Vagina (tissue), 2 donors: ENCODE measurements around the gene NLGN1. TPM values are rescaled to one million over a fixed set of nuclear protein-coding genes. Genes with fewer than 3 reads are reported as not detected.
A peak's percentile ranks its signal among the peaks of the same experiment; 100 is the strongest.

Source experiments
- DNase-seq, 2 donors: peaks; one replicate each; pipeline ENCODE4 v3.0.0-alpha.2; 2017; ENCODE audit errors: extremely low spot score in 2 of 2
- H3K27ac ChIP-seq: fragments of 200-600 bp; sonication (generic); one replicate; pipeline ENCODE4 v1.5.1; 2019
- H3K27me3 ChIP-seq: fragments of 200-600 bp; sonication (generic); one replicate; pipeline ENCODE4 v1.5.1; 2019
- H3K36me3 ChIP-seq, 2 donors: fragments of 200-600 bp; sonication (generic); one replicate each; pipeline ENCODE4 v1.5.1; 2017 to 2019
- H3K4me1 ChIP-seq: fragments of 200-600 bp; sonication (generic); one replicate; pipeline ENCODE4 v1.5.1; 2019
- H3K4me3 ChIP-seq, 2 donors: fragments of 200-600 bp; sonication (generic); 1 replicate in 1 of 2; 2 replicates in 1 of 2; pipeline ENCODE4 v1.5.1; 2016 to 2019
- H3K9me3 ChIP-seq: fragments of 200-600 bp; sonication (generic); one replicate; pipeline ENCODE4 v1.5.1; 2019
- CTCF ChIP-seq, 3 experiments: fragments of 450-650 bp in 2 of 3; fragments of 200-600 bp in 1 of 3; sonication (generic) in 1 of 3; IDR thresholded peaks; one replicate each; pipeline ENCODE4 v1.5.1; 2017 to 2019; ENCODE audit warnings: antibody characterized with exemption in 3 of 3, mild to moderate bottlenecking in 2 of 3, moderate library complexity in 2 of 3
- POLR2A ChIP-seq, 2 donors: fragments of 450-650 bp; IDR thresholded peaks; one replicate each; pipeline ENCODE4 v1.6.1; 2017; ENCODE audit warnings: antibody characterized with exemption in 2 of 2, mild to moderate bottlenecking in 2 of 2, moderate library complexity in 2 of 2
- POLR2AphosphoS5 ChIP-seq, 2 donors: sonication (generic); formaldehyde crosslinking; IDR thresholded peaks; one replicate each; pipeline ENCODE4 v1.9.0; 2017; ENCODE audit warnings: antibody characterized with exemption in 2 of 2, mild to moderate bottlenecking in 2 of 2, low read depth in 1 of 2; ENCODE audit not compliant: insufficient read depth in 1 of 2
- intact Hi-C: fragments of 100-400 bp; cut with DNase I; formaldehyde crosslinking; loops from one replicate; pipeline ENCODE4 v1.15.1; 2023
- total RNA-seq: library from RNA; depleted of rRNA; stranded (reverse); fragments of >200 nt; gene quantifications from one replicate; pipeline ENCODE4 v1.2.3, GENCODE V29; 2016

Gene NLGN1
- total RNA-seq, 1 donor from 2014 or later: 4.7 TPM

GRCh38 chr3:173410436-173410835 lies 12.9 kb downstream of the NLGN1 start:
- no peaks in the 10 kb centered on the region for H3K9me3 ChIP-seq
- no peaks in the 10 kb centered on the region for H3K27me3 ChIP-seq

GRCh38 chr3:173410849-173411248 lies 13.3 kb downstream of the NLGN1 start:
- DNase-seq: no peak
- Histone ChIP-seq H3K27me3 (no peaks in the 10 kb centered on the region), H3K4me3 (no peak overlapping the region), H3K9me3 (no peaks in the 10 kb centered on the region), H3K27ac (no peak overlapping the region), H3K4me1 (no peaks in the 10 kb centered on the region), H3K36me3 (no peaks in the 10 kb centered on the region)
- TF ChIP-seq CTCF (IDR thresholded peaks at IDR 0.05): no peak
- no peak for TF ChIP-seq POLR2AphosphoS5 (IDR thresholded peaks at IDR 0.05; ENCODE audit: insufficient read depth in 1 of 2, low read depth in 1 of 2)
- TF ChIP-seq POLR2A (IDR thresholded peaks at IDR 0.05): no peak
- intact Hi-C loops: no loop called here

More at GRCh38 chr3:173410436-173410835, 12.9 kb downstream of the NLGN1 start:
- H3K4me3 ChIP-seq: no peak overlapping the region
- DNase-seq: no peak
- H3K4me1 ChIP-seq: no peaks in the 10 kb centered on the region
- intact Hi-C loops: no loop called here
- no peak overlapping the region for H3K27ac ChIP-seq
- no peaks in the 10 kb centered on the region for H3K36me3 ChIP-seq
- TF ChIP-seq POLR2A (IDR thresholded peaks at IDR 0.05) (no peak), POLR2AphosphoS5 (IDR thresholded peaks at IDR 0.05; ENCODE audit: insufficient read depth in 1 of 2, low read depth in 1 of 2) (no peak), CTCF (IDR thresholded peaks at IDR 0.05) (no peak)

- H3K4me1 ChIP-seq: no peaks in the 10 kb centered on the region
- intact Hi-C loops: no loop called here
- TF ChIP-seq POLR2A (IDR thresholded peaks at IDR 0.05): no peak
- TF ChIP-seq POLR2AphosphoS5 (IDR thresholded peaks at IDR 0.05; ENCODE audit: insufficient read depth in 1 of 2, low read depth in 1 of 2): no peak
- TF ChIP-seq CTCF (IDR thresholded peaks at IDR 0.05): peak in 1 of 3 experiments; percentile 38
- H3K27ac ChIP-seq: no peak overlapping the region
- H3K9me3 ChIP-seq: no peaks in the 10 kb centered on the region
- no peaks in the 10 kb centered on the region for H3K36me3 ChIP-seq
- no peak overlapping the region for H3K4me3 ChIP-seq
- no peak for DNase-seq
- H3K27me3 ChIP-seq: no peaks in the 10 kb centered on the region
These were observed 13.9 kb downstream of the NLGN1 start for GRCh38 chr3:173411375-173411973.

- Histone ChIP-seq H3K36me3 (no peaks in the 10 kb centered on the region), H3K9me3 (no peaks in the 10 kb centered on the region), H3K27ac (no peak overlapping the region), H3K27me3 (no peaks in the 10 kb centered on the region), H3K4me3 (no peak overlapping the region), H3K4me1 (no peaks in the 10 kb centered on the region)
- TF ChIP-seq CTCF (IDR thresholded peaks at IDR 0.05) (no peak), POLR2A (IDR thresholded peaks at IDR 0.05) (no peak), POLR2AphosphoS5 (IDR thresholded peaks at IDR 0.05; ENCODE audit: insufficient read depth in 1 of 2, low read depth in 1 of 2) (no peak)
- intact Hi-C loops: no loop called here
- DNase-seq: no peak
These were observed 18.5 kb downstream of the NLGN1 start for GRCh38 chr3:173416070-173416469.

GRCh38 chr3:173429076-173429475 lies 31.5 kb downstream of the NLGN1 start:
- Histone ChIP-seq H3K27ac (no peak overlapping the region), H3K4me1 (no peaks in the 10 kb centered on the region), H3K9me3 (no peaks in the 10 kb centered on the region), H3K27me3 (no peaks in the 10 kb centered on the region), H3K4me3 (no peak overlapping the region), H3K36me3 (no peaks in the 10 kb centered on the region)
- intact Hi-C loops: no loop called here
- no peak for DNase-seq
- TF ChIP-seq CTCF (IDR thresholded peaks at IDR 0.05) (no peak), POLR2A (IDR thresholded peaks at IDR 0.05) (no peak), POLR2AphosphoS5 (IDR thresholded peaks at IDR 0.05; ENCODE audit: insufficient read depth in 1 of 2, low read depth in 1 of 2) (no peak)
